ENCODE results near the gene NFKB1. TPM values are rescaled to one million over a fixed set of nuclear protein-coding genes. Genes with fewer than 3 reads are reported as not detected.

The NFKB1 gene
- total and polyA plus RNA-seq, 9 of the 15 experiments (the other 6 are each of a cell fraction or from before 2014, with no cell fraction given): 2.4 to 14.5 (median 10.3) TPM

GRCh38 chr4:102639598-102639997 is 138.4 kb downstream of the NFKB1 start:
- no peaks in the 10 kb centered on the region for H4K20me1 ChIP-seq (replicated peaks; ENCODE audit: control insufficient read depth, insufficient read depth, low read length)
- H2AFZ ChIP-seq (ENCODE audit: low read depth, low read length): no peak overlapping the region
- no peaks in the 10 kb centered on the region for H3K9me1 ChIP-seq (ENCODE audit: control insufficient read depth, insufficient read depth, low read length)
- FAIRE-seq (no peak), ATAC-seq (no peak), DNase-seq (ENCODE audit: extremely low read depth in 1 of 4, low spot score in 3 of 4) (no peak)
- intact Hi-C loops (cut with micrococcal nuclease) (no loop called here), in situ Hi-C loops (cut with MboI) (no loop called here)
- H3K27ac ChIP-seq (ENCODE audit: extremely low read depth, low read depth, low read length): no peak overlapping the region
- H3K9ac ChIP-seq (ENCODE audit: insufficient read depth in 1 of 2, low read depth in 2 of 2, low read length in 2 of 2): no peak overlapping the region
- CTCF ChIA-PET (ENCODE audit: low intra/inter-chr PET ratio): no interaction called here
- no peak overlapping the region for H3K4me3 ChIP-seq
- no peaks in the 10 kb centered on the region for H3K9me3 ChIP-seq (replicated peaks; ENCODE audit: control insufficient read depth, insufficient read depth, low read depth, low read length)
- no peak overlapping the region for H3K4me2 ChIP-seq (ENCODE audit: insufficient read depth, low read length)
- TF ChIP-seq MLLT1 (IDR thresholded peaks at IDR 0.05) (no peak), ZNF124 (CRISPR knock-in tag; IDR thresholded peaks at IDR 0.05) (no peak), ZC3H11A (IDR thresholded peaks at IDR 0.05; ENCODE audit: low read depth, low read length) (no peak), CBX1 (IDR thresholded peaks at IDR 0.05; ENCODE audit: low read depth) (no peak), MYC (IDR thresholded peaks at IDR 0.05; ENCODE audit: low read depth, low read length) (no peak), MYC (CRISPR knock-in tag; IDR thresholded peaks at IDR 0.05; ENCODE audit: borderline replicate concordance, low read depth) (no peak), RBM22 (IDR thresholded peaks at IDR 0.05; ENCODE audit: low read depth, low read length, poor library complexity, severe bottlenecking) (no peak), MEIS2 (IDR thresholded peaks at IDR 0.05; ENCODE audit: partially characterized antibody) (no peak), TSHZ1 (CRISPR knock-in tag; IDR thresholded peaks at IDR 0.05) (no peak), PCBP2 (IDR thresholded peaks at IDR 0.05; ENCODE audit: low read depth, low read length, poor library complexity, severe bottlenecking) (no peak)
- BruUV-seq (replicated peaks): no TSS peak
- H3K27me3 ChIP-seq (ENCODE audit: control insufficient read depth in 2 of 2, insufficient read depth in 2 of 2, low read length in 2 of 2): no peaks in the 10 kb centered on the region
- WGBS (ENCODE audit: insufficient coverage, low coverage, missing lambda C conversion rate): 76% methylated on average over 7 of the region's 7 CpGs
- no peaks in the 10 kb centered on the region; the same call in 2 of the 3 replicates for H3K36me3 ChIP-seq (ENCODE audit: control insufficient read depth, insufficient read depth, low read length)
- H3K4me1 ChIP-seq (replicated peaks in 1 of 2; ENCODE audit: control insufficient read depth in 2 of 2, insufficient read depth in 2 of 2, low read length in 2 of 2): no peaks in the 10 kb centered on the region
- POLR2A ChIA-PET: no interaction called here
- H3K79me2 ChIP-seq (ENCODE audit: control insufficient read depth, insufficient read depth, low read length): no peaks in the 10 kb centered on the region

All from K562 (cell line).